GM18907 (cell line): ENCODE data around the gene COMMD3.
"Not testable (repeated sequence)": the region's sequence is repeated elsewhere in the genome, so short reads cannot be mapped to it uniquely, and the experiment has no call there.

Experiments
- ATAC-seq: cut with Tn5 transposase; IDR thresholded peaks from one replicate; pipeline ENCODE4 v1.9.1; 2021; ENCODE audit warnings: mild to moderate bottlenecking, moderate library complexity; ENCODE audit not compliant: unreplicated experiment

The COMMD3 gene

GRCh38 chr10:22316286-22317075, at the start of gene COMMD3:
Gene COMMD3, plus strand, starts transcription at chr10:22316388. Its CDS starts 30 bp downstream, at chr10:22316418.
- ATAC-seq: peak; percentile 74

- no peak for ATAC-seq
Observed at GRCh38 chr10:22268503-22268902, 47.7 kb upstream of the COMMD3 start.

DNA sequence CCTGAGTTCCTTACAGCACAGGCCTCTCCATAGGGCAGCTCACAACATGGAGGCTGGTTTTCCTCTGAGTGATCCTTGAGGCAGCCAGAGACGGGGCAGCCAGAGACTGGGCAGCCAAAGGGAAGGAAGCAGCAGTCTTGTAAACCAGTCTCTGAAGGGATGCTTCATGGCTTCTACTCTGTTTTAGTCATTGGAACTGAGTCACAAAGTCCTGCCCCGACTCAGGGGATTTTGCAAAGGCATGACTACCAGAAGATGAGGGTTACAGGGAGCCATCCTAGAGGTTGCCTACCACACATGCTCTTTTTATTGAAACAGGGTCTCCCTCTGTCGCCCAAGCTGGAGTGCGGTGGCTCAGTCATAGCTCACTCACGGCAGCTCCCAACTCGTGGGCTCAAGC, 44.4 kb upstream of the COMMD3 start:
- ATAC-seq: no peak

DNA sequence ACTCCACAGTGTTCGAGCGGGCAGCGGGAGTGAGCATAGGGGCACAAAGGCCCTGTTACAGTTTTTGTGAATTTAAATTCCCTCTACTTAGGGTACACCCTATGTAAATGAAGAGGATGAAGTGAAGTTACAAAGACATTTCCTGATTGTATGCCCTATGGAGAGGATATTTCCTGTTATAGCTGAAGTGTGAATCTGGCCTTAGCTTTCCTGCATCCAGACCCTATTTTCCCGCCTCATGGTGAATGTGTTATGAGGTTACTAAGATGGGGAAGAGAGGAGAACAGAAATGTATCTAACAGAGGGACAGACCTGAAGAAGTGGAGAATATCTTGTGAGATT, 37.8 kb upstream of the COMMD3 start:
- no peak for ATAC-seq

GRCh38 chr10:22280078-22280477, 36.1 kb upstream of the COMMD3 start:
- no peak for ATAC-seq

- no peak for ATAC-seq
Observed at GRCh38 chr10:22285130-22285529, 31.1 kb upstream of the COMMD3 start.

DNA sequence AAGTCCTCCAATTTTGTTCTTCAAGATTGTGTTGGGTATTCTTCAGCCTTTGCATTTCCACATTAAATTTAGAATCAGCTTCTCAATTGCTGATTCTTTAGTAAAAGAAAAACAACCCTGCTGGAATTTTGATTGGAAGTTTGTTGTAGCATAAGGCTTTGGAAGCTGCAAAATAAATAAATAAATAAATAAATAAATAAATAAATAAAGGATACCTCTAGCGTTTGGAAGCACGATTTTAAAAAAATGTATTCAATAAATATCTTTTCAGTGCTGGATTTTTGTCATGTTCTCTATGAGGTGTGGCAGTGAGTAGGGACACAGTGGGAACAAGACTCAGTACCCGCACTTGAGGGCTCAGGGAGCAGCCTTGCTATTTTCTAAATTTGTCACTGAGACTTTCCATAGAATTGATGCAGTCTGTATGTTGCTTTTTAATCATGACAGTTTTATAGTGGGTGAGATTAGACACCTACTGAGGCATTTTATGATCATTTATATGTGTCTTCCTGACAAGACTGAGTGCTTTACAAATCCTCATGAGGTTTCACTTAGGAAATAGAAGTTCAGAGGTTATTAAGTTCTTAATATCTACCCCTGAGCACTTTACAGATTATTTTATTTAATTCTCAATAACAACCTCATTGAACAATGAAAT, 22.3 kb upstream of the COMMD3 start:
- ATAC-seq: no peak

- ATAC-seq: no peak
Observed at GRCh38 chr10:22294694-22295093, 21.5 kb upstream of the COMMD3 start.

- ATAC-seq: no peak
Observed at GRCh38 chr10:22301193-22301592, 15.0 kb upstream of the COMMD3 start.

GRCh38 chr10:22303461-22303860, 12.7 kb upstream of the COMMD3 start:
- no peak for ATAC-seq

DNA sequence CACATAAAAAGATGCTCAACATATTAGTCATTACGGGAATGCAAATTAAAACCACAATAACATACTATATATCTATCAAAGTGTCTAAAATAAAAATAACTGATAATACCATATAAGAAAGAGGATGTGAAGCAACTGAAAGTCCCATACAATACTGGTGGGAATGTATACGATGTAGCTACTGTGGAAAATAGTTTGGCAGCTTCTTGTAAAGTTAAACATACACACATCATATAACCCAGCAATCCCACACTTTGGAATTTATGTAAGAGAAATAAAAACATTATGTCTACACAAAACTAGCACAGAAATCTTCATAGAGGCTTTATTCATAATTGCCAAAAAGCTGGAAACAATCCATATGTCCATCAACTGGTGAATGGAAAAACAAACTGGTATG, 10.5 kb upstream of the COMMD3 start:
- no peak for ATAC-seq

GRCh38 chr10:22308390-22308789, 7.8 kb upstream of the COMMD3 start:
- ATAC-seq: peak; percentile 98

DNA sequence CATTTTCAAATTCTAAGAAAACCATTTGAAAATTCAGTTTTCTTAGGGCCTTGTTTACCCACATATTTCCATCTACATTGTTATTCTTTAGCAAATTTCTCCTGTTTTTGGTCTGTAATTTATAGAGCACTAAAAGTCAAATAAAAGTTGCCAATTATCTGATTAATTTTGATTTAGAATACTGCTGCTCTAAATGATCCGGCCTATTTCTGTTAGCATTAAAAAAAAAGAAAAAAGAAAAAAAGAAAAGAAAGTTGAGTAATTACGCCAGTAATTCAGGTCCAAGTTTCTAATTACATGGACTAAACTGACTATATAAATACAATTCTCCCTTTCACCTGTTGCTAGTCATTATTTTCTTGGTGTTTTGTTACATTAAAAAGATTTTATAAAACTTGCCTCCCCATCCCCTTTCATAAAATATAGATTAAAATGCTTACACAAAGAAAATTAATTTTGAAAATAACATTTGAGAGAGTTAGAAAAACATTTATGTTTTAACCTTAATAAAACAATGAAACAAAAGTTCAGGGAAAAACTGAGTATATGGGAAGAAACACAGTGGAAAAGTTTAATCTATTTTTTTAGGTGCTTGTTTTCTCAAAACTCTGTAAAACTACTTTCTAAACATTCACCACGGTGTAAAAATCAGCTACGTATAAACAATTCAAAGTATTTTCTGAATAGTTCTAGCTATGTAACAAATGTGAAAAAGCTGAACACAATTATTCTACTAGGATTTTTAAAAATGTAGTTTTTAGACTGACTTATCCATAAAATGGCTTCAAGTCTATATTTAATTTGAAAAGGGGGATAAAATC, 6.8 kb upstream of the COMMD3 start:
- ATAC-seq: no peak

- not testable (repeated sequence) for ATAC-seq
Observed at GRCh38 chr10:22310012-22310411, 6.2 kb upstream of the COMMD3 start.

DNA sequence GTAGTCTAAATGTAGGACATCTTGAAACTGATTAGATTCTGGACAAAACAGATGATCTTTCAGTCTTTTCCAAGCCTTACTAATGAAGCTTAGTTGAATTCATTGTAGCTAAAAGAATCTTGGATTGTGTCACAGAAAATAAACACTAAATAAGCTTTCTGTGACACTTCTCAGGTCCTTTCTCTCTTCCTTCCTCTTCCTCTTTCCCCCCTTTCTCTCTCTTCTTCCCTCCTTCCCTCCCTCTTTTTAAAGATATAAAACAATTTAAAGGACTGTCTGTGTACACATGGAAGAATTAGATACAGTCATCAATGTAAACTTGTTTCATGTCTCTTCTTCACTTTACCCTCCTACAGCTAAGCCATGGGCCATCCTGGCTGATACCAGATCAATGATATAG, 5.3 kb upstream of the COMMD3 start:
- ATAC-seq: no peak

DNA sequence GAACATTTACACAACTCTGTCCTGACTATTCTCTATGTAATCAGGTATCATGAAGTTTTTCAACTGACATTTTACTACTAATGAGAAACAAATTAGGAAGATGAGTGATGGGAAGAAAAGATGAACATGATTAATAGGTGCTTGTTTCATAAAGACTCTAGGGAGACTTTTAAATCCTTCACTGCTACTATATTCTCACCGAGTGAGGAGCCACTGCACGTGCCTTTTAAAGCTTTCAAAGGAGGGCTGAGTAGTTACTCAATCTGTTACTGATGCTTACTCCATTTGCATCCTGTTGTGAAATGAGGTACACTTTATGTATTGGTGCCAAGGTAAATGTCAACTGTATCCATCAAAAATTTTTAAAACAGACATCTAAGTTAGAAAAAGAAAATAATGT, 1.3 kb upstream of the COMMD3 start:
- ATAC-seq: no peak

DNA sequence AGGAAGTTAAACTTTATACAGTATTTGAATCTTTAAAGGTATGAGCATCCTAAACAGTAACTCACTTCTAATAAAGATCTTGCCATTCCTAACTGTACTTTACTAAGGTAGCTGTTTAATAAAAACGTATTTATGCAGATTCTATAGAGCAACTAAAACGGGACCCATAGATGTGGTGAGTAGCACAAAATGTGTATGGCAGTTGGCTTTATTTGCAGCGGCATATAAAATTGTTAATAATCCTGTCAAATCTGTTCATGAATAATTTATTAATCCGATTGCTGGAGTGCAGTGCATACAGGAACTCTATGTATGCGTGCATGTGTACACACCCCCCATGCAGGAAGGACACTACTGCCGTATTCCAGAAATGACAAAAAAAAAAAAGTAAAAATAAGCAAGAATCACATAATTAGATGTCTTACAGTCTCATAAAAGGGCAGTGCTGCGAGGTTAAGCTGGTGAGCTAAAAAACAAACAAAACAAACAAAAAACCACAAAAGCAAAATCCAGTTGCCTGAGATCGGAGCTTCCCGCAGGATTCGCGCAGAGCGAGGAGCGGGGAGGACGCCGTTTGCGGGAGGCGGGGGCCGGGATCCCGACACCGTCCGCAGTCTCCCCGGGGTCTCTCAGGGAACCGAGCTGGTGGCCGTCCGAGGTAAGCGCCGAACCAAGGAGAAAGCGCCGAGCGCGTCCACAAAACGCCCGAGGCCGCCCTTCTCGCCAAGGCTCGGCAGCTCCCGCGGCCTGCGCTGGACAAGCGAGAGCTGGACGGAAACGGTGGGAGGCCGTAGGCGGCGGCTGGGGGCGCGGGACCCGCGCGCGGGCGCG, 518 bp upstream of the COMMD3 start:
- peak; percentile 31 for ATAC-seq

DNA sequence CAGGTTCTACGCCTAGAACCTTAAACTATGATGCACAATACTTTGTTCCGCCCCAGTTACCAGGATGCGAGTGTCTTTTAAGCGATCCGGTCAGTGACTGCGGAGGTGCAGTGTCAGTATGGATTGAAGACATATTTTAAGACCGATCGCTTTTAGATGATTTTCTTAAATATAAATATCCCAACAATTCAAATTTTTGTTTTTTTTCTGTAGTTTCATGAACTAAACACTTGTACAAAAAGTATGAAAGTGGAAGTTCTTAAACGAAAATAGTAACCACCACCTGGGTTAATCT, 835 bp downstream of the COMMD3 start:
- ATAC-seq: peak; percentile 31

GRCh38 chr10:22317771-22318565, 1.8 kb downstream of the COMMD3 start:
- no peak for ATAC-seq

- ATAC-seq: no peak
Observed at GRCh38 chr10:22318772-22319171, 2.6 kb downstream of the COMMD3 start.
